Gastrocnemius medialis (tissue), 4 donors: ENCODE measurements around the gene SAMHD1.

Experiments used
- POLR2A ChIP-seq, 2 donors: fragments of 450-650 bp; IDR thresholded peaks; one replicate each; pipeline ENCODE4 v1.6.1; 2017; ENCODE audit warnings: antibody characterized with exemption in 2 of 2, mild to moderate bottlenecking in 2 of 2, moderate library complexity in 2 of 2
- TF ChIP-seq, protein P1 (sequence below), 5 experiments: fragments of 450-650 bp in 3 of 5; fragments of 200-600 bp in 2 of 5; sonication (generic) in 2 of 5; IDR thresholded peaks in 4 of 5; conservative IDR thresholded peaks in 1 of 5; 1 replicate in 4 of 5; 2 replicates in 1 of 5; pipeline ENCODE4 v1.5.1; 2016 to 2019; ENCODE audit warnings: antibody characterized with exemption in 5 of 5, mild to moderate bottlenecking in 3 of 5, moderate library complexity in 3 of 5

- TF ChIP-seq, protein P1, sequence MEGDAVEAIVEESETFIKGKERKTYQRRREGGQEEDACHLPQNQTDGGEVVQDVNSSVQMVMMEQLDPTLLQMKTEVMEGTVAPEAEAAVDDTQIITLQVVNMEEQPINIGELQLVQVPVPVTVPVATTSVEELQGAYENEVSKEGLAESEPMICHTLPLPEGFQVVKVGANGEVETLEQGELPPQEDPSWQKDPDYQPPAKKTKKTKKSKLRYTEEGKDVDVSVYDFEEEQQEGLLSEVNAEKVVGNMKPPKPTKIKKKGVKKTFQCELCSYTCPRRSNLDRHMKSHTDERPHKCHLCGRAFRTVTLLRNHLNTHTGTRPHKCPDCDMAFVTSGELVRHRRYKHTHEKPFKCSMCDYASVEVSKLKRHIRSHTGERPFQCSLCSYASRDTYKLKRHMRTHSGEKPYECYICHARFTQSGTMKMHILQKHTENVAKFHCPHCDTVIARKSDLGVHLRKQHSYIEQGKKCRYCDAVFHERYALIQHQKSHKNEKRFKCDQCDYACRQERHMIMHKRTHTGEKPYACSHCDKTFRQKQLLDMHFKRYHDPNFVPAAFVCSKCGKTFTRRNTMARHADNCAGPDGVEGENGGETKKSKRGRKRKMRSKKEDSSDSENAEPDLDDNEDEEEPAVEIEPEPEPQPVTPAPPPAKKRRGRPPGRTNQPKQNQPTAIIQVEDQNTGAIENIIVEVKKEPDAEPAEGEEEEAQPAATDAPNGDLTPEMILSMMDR (IDR thresholded peaks at IDR 0.05 in 4 of 5, conservative IDR thresholded peaks at IDR 0.05 in 1 of 5) = no peak
- TF ChIP-seq POLR2A (IDR thresholded peaks at IDR 0.05) = no peak
Observed at GRCh38 chr20:36881331-36881730, 70.2 kb downstream of the SAMHD1 start.
